ENCODE data around the gene EPN2.
"Not testable (repeated sequence)": the region's sequence is repeated elsewhere in the genome, so short reads cannot be mapped to it uniquely, and the experiment has no call there.

Gene EPN2

GRCh38 chr17:19342611-19343255, 105.6 kb downstream of the EPN2 start:
- no peak for DNase-seq

GRCh38 chr17:19343256-19343630, 106.1 kb downstream of the EPN2 start:
- no peak for DNase-seq

- no peak for DNase-seq
These were observed 106.5 kb downstream of the EPN2 start for GRCh38 chr17:19343671-19344151.

- DNase-seq: no peak
These were observed 107.3 kb downstream of the EPN2 start for GRCh38 chr17:19344311-19345066.

GRCh38 chr17:19345067-19345460, 107.9 kb downstream of the EPN2 start:
- DNase-seq: no peak

GRCh38 chr17:19345486-19346350, 108.6 kb downstream of the EPN2 start:
- no peak for DNase-seq

- DNase-seq: peak in 6 of 56 donors; percentile 38 to 63 (median 56)
These were observed 109.4 kb downstream of the EPN2 start for GRCh38 chr17:19346351-19347255.

GRCh38 chr17:19347323-19348080, 110.3 kb downstream of the EPN2 start:
- DNase-seq: no peak

- no peak for DNase-seq
These were observed 111.0 kb downstream of the EPN2 start for GRCh38 chr17:19348081-19348650.

GRCh38 chr17:19348806-19349205, 111.6 kb downstream of the EPN2 start:
- no peak for DNase-seq

- not testable (repeated sequence) for DNase-seq
These were observed 116.2 kb downstream of the EPN2 start for GRCh38 chr17:19353401-19353800.

GRCh38 chr17:19354748-19355147, 117.6 kb downstream of the EPN2 start:
- DNase-seq: no peak

GRCh38 chr17:19357351-19357750, 120.2 kb downstream of the EPN2 start:
- no peak for DNase-seq

- DNase-seq: no peak
These were observed 120.6 kb downstream of the EPN2 start for GRCh38 chr17:19357761-19358160.

GRCh38 chr17:19359151-19359550, 122.0 kb downstream of the EPN2 start:
- no peak for DNase-seq

- no peak for DNase-seq
These were observed 122.7 kb downstream of the EPN2 start for GRCh38 chr17:19359856-19360255.

- no peak for DNase-seq
These were observed 123.6 kb downstream of the EPN2 start for GRCh38 chr17:19360772-19361171.

- peak in 6 of 56 donors; percentile 18 to 47 (median 37) for DNase-seq
These were observed 124.2 kb downstream of the EPN2 start for GRCh38 chr17:19361326-19361725.

GRCh38 chr17:19361944-19362276, 124.7 kb downstream of the EPN2 start:
- DNase-seq: no peak

Data from nucleus accumbens (tissue), 56 donors.